ENCODE measurements around the gene POPDC2. TPM values are rescaled to one million over a fixed set of nuclear protein-coding genes. Genes with fewer than 3 reads are reported as not detected.

The POPDC2 gene
- polyA plus RNA-seq, 1 donor: 12.2 TPM

DNA sequence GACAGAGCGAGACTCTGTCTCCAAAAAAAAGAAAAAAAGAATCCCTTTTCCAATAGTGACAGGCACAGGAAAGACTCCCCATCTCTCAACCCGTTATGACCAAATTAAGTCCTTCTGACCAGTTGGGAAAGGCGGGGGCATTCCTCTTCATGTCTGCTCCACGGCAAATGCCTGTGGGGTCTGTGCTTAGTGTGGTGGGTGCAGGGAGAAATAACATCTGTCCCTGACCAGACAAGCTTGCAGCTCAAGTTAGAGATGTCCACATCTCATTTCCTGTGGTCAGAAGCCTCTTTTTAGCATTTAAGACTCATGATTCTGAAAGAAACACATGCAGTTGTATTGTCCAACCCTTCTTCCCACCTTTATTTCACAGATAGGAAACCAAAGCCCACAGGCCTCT lies 46.5 kb downstream of the POPDC2 start:
- Histone ChIP-seq H3K27ac (ENCODE audit: low read length) (no peak overlapping the region), H3K36me3 (ENCODE audit: control insufficient read depth, insufficient read depth, low read length) (no peaks in the 10 kb centered on the region), H3K4me3 (ENCODE audit: low read length) (no peak overlapping the region), H3K27me3 (ENCODE audit: control insufficient read depth, insufficient read depth, low read length) (no peaks in the 10 kb centered on the region), H3K4me1 (ENCODE audit: control insufficient read depth, insufficient read depth, low read length) (peaks cover 5% of the 10 kb centered on the region), H3K9me3 (ENCODE audit: control insufficient read depth, low read depth, low read length) (peaks cover 4% of the 10 kb centered on the region)
- no peak for DNase-seq
- no CpG with 5 or more reads among the region's 4 CpGs for WGBS (ENCODE audit: insufficient coverage, low lambda C conversion rate)

DNA sequence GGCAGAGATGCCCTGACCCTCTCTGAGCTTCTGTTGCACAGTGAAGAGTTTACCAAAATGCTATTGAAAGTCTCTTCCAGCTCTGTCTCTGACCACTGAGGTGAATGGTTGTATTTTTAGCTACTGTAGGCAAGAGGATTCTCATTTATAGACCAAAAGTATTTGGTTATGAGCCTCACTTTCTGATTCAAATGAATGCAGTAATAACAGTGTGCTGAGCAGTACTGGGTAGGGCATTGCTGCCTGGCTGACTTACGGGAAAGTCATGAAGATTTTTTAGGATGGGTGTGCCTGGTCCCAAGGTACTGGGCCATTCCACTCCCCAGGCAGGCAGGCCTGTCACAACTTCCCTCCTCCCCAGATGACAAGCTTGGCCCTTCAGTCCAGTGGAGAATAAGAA lies 47.2 kb downstream of the POPDC2 start:
- no peaks in the 10 kb centered on the region for H3K36me3 ChIP-seq (ENCODE audit: control insufficient read depth, insufficient read depth, low read length)
- H3K27ac ChIP-seq (ENCODE audit: low read length): no peak overlapping the region
- no peaks in the 10 kb centered on the region for H3K27me3 ChIP-seq (ENCODE audit: control insufficient read depth, insufficient read depth, low read length)
- H3K9me3 ChIP-seq (ENCODE audit: control insufficient read depth, low read depth, low read length): peaks cover 4% of the 10 kb centered on the region
- DNase-seq: no peak
- no CpG with 5 or more reads among the region's 1 CpG for WGBS (ENCODE audit: insufficient coverage, low lambda C conversion rate)
- no peak overlapping the region for H3K4me3 ChIP-seq (ENCODE audit: low read length)
- H3K4me1 ChIP-seq (ENCODE audit: control insufficient read depth, insufficient read depth, low read length): peaks cover 5% of the 10 kb centered on the region

DNA sequence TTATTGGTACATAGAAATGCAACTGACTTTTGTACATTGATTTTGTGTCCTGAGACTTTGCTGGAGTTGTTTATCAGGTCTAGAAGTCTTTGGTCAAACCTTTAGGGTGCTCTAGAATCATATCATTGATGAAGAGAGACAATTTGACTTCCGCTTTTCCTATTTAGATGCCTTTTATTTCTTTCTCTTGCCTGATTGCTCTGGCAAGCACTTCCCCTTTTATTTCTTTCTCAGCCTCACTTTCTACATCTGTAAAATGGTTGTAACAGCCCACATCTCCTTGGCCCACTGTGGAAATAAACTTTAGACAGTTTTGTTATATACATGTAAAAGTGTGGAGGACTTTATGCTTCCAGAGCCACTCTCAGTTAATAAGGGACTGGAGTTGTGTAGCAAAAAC lies 48.7 kb downstream of the POPDC2 start:
- Histone ChIP-seq H3K4me3 (ENCODE audit: low read length) (no peak overlapping the region), H3K9me3 (ENCODE audit: control insufficient read depth, low read depth, low read length) (peaks cover 4% of the 10 kb centered on the region), H3K27me3 (ENCODE audit: control insufficient read depth, insufficient read depth, low read length) (no peaks in the 10 kb centered on the region), H3K36me3 (ENCODE audit: control insufficient read depth, insufficient read depth, low read length) (no peaks in the 10 kb centered on the region), H3K4me1 (ENCODE audit: control insufficient read depth, insufficient read depth, low read length) (peaks cover 5% of the 10 kb centered on the region), H3K27ac (ENCODE audit: low read length) (no peak overlapping the region)
- no peak for DNase-seq
- WGBS (ENCODE audit: insufficient coverage, low lambda C conversion rate): 100% methylated on average over 1 of the region's 1 CpG

DNA sequence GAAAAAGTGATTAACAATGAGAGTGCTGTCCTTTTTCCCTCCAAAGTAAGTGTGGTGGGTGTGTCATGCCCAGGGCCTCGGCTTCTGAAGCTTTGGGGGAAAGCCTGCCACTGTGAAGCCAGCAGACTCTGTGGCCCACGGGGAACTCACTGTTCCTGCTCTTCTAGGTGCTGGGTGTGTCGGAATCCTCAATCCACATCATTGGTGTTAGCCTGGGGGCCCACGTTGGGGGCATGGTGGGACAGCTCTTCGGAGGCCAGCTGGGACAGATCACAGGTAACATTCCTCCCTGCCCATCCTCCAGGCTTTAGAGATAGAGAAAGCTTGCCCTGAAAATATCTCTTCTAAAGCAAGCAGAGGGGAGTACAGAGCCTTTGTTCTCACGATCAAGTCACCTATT lies 51.1 kb downstream of the POPDC2 start:
- no peaks in the 10 kb centered on the region for H3K27me3 ChIP-seq (ENCODE audit: control insufficient read depth, insufficient read depth, low read length)
- peak in 1 of 2 donors; percentile 20 for DNase-seq
- H3K4me3 ChIP-seq (ENCODE audit: low read length): no peak overlapping the region
- peak overlapping the region; percentile 35 for H3K27ac ChIP-seq (ENCODE audit: low read length)
- no peaks in the 10 kb centered on the region for H3K36me3 ChIP-seq (ENCODE audit: control insufficient read depth, insufficient read depth, low read length)
- peaks cover 4% of the 10 kb centered on the region for H3K9me3 ChIP-seq (ENCODE audit: control insufficient read depth, low read depth, low read length)
- H3K4me1 ChIP-seq (ENCODE audit: control insufficient read depth, insufficient read depth, low read length): peaks cover 5% of the 10 kb centered on the region
- 57% methylated on average over 1 of the region's 6 CpGs for WGBS (ENCODE audit: insufficient coverage, low lambda C conversion rate)

DNA sequence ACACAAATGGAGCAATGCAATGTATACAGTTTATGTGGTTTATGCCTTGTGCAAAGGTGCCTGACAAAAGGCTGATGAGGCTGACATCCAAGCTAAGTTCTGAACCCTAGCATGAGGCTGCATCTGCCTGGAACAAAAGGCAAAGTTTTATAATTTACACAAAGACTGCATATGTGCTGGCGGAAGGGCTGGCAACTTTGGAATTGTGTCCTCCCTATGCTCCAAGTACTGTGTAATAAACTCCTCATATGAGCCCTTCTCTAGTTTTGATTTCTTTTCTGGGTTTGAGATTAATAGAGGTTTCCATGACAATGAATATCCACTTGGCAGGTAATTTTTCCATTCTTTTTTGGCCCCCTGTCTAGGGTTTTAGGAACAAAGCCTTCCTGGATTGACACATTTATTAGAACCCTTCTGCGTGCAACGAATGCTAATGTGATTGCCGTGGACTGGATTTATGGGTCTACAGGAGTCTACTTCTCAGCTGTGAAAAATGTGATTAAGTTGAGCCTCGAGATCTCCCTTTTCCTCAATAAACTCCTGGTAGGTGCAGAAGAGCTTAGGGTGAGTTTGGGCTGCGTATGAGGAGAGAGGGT lies 51.9 kb downstream of the POPDC2 start:
- WGBS (ENCODE audit: insufficient coverage, low lambda C conversion rate): no CpG with 5 or more reads among the region's 6 CpGs
- H3K36me3 ChIP-seq (ENCODE audit: control insufficient read depth, insufficient read depth, low read length): no peaks in the 10 kb centered on the region
- H3K9me3 ChIP-seq (ENCODE audit: control insufficient read depth, low read depth, low read length): peaks cover 4% of the 10 kb centered on the region
- H3K4me1 ChIP-seq (ENCODE audit: control insufficient read depth, insufficient read depth, low read length): peaks cover 5% of the 10 kb centered on the region
- DNase-seq: no peak
- no peaks in the 10 kb centered on the region for H3K27me3 ChIP-seq (ENCODE audit: control insufficient read depth, insufficient read depth, low read length)
- no peak overlapping the region for H3K27ac ChIP-seq (ENCODE audit: low read length)
- no peak overlapping the region for H3K4me3 ChIP-seq (ENCODE audit: low read length)

DNA sequence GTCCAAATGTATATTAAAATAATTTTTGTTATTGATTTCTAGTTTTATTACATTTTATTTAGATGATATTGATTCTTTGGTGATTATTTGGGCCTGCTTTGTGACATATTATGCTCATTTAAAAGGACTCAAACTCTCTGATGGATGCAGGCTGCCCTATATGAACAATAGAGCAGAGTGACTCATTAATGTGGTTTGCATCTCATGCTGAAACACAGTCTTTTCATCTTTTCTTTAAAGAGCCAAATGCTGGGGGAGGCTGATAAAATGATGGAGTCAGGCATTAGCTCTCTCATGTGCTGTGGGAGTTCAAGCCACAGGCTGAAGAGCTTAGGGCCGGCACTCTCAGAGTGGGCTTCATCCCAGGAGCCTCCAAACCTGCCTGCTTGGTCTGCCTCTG lies 55.5 kb downstream of the POPDC2 start:
- Histone ChIP-seq H3K27me3 (ENCODE audit: control insufficient read depth, insufficient read depth, low read length) (no peaks in the 10 kb centered on the region), H3K4me1 (ENCODE audit: control insufficient read depth, insufficient read depth, low read length) (peaks cover 5% of the 10 kb centered on the region), H3K36me3 (ENCODE audit: control insufficient read depth, insufficient read depth, low read length) (no peaks in the 10 kb centered on the region), H3K9me3 (ENCODE audit: control insufficient read depth, low read depth, low read length) (no peaks in the 10 kb centered on the region), H3K27ac (ENCODE audit: low read length) (no peak overlapping the region), H3K4me3 (ENCODE audit: low read length) (no peak overlapping the region)
- DNase-seq: no peak
- WGBS (ENCODE audit: insufficient coverage, low lambda C conversion rate): no CpG with 5 or more reads among the region's 1 CpG

DNA sequence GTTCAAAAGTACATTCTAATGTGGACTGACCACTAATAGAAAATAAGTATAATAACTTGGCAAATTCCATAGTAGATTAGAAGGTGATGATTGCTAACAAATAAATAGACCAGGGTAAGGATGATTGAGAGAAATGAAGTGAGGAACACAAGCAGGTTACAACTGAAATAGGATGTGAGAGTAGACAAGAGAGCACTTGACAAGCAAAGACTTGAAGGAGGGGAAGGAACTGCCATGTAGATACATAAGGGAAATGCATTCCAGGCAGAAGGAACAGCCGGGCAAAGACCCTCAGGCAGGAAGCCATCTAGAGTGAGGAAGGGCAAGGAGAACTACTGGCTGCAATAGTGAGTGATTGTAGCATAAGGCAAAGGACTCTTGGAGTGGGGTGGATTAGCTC lies 57.7 kb downstream of the POPDC2 start:
- Histone ChIP-seq H3K4me3 (ENCODE audit: low read length) (no peak overlapping the region), H3K4me1 (ENCODE audit: control insufficient read depth, insufficient read depth, low read length) (peaks cover 2% of the 10 kb centered on the region), H3K27me3 (ENCODE audit: control insufficient read depth, insufficient read depth, low read length) (no peaks in the 10 kb centered on the region), H3K27ac (ENCODE audit: low read length) (no peak overlapping the region), H3K36me3 (ENCODE audit: control insufficient read depth, insufficient read depth, low read length) (no peaks in the 10 kb centered on the region), H3K9me3 (ENCODE audit: control insufficient read depth, low read depth, low read length) (no peaks in the 10 kb centered on the region)
- no CpG with 5 or more reads among the region's 1 CpG for WGBS (ENCODE audit: insufficient coverage, low lambda C conversion rate)
- no peak for DNase-seq

DNA sequence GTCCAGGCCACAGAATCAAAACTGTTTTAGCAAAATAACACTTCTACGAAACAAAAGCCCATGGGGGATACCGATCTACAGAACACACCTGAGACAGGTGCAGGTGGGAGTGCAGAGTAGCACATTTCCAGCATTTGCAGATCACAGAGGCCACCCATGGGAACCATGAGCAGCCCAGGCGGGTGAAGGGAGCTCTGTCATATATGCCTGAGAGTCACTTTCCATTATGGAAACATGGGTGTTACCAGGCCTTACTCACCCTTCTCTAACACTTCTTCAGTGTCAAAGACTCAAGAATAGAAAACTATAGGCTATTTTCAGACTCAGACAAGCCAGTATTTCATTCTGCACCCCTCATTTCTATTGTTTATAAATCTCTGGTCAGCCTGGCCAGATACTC lies 59.2 kb downstream of the POPDC2 start:
- WGBS (ENCODE audit: insufficient coverage, low lambda C conversion rate): no CpG with 5 or more reads among the region's 3 CpGs
- no peaks in the 10 kb centered on the region for H3K9me3 ChIP-seq (ENCODE audit: control insufficient read depth, low read depth, low read length)
- H3K4me3 ChIP-seq (ENCODE audit: low read length): no peak overlapping the region
- H3K36me3 ChIP-seq (ENCODE audit: control insufficient read depth, insufficient read depth, low read length): no peaks in the 10 kb centered on the region
- no peak overlapping the region for H3K27ac ChIP-seq (ENCODE audit: low read length)
- peaks cover 8% of the 10 kb centered on the region for H3K4me1 ChIP-seq (ENCODE audit: control insufficient read depth, insufficient read depth, low read length)
- no peak for DNase-seq
- H3K27me3 ChIP-seq (ENCODE audit: control insufficient read depth, insufficient read depth, low read length): no peaks in the 10 kb centered on the region

DNA sequence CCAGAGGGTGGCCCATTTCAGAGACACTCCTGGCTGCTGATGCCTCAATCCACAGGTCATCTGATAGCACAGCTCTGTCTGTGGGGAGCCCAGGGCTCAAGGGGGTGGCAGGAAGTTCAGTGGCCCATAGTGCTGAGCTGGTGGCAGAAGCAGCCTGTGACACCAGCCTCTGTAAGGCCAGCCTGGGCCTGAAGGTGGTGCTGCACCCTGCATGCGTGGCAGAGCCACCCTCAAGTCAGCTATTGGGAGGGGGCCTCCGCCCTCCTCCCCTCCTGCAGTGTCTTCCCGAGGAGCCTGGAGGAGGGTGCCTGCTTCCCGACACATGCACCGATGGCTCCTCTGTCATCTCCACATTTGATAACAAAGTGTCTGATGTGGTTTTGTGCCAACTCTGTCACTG lies 59.7 kb downstream of the POPDC2 start:
- Histone ChIP-seq H3K4me3 (ENCODE audit: low read length) (no peak overlapping the region), H3K9me3 (ENCODE audit: control insufficient read depth, low read depth, low read length) (no peaks in the 10 kb centered on the region), H3K27me3 (ENCODE audit: control insufficient read depth, insufficient read depth, low read length) (no peaks in the 10 kb centered on the region), H3K4me1 (ENCODE audit: control insufficient read depth, insufficient read depth, low read length) (peaks cover 8% of the 10 kb centered on the region), H3K36me3 (ENCODE audit: control insufficient read depth, insufficient read depth, low read length) (no peaks in the 10 kb centered on the region), H3K27ac (ENCODE audit: low read length) (no peak overlapping the region)
- WGBS (ENCODE audit: insufficient coverage, low lambda C conversion rate): no CpG with 5 or more reads among the region's 5 CpGs
- DNase-seq: peak in 1 of 2 donors; percentile 9

DNA sequence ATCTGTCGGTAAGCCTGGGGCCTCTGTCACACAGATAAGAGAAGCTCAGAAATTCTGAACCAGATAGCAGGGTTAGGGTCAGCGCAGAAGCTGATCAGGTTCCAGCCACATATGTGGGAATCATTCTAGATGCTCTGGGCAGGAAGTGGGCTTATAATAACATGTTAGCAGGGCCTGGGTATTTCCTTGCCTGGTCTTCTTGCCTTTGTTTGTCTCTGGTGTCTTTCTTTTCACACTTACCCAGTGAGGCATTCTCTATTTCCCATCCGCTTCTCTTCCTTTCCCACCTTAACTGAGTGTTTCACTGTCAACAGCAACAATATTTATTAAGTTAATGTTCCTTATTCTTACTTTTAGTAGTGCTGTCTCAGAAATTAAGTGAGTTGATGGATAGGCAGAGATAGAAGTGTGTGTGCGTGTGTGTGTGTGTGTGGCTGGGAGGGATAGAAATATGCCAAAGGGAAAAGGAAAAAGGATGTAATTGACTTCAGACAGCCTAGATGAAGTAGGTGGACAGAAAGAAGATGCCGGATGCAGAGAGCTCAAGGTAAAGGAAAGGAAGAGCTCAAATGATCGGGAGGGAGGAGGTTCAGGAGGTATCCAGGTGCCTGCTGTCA lies 60.7 kb downstream of the POPDC2 start:
- H3K27me3 ChIP-seq (ENCODE audit: control insufficient read depth, insufficient read depth, low read length): no peaks in the 10 kb centered on the region
- no peaks in the 10 kb centered on the region for H3K9me3 ChIP-seq (ENCODE audit: control insufficient read depth, low read depth, low read length)
- peaks cover 8% of the 10 kb centered on the region for H3K4me1 ChIP-seq (ENCODE audit: control insufficient read depth, insufficient read depth, low read length)
- H3K36me3 ChIP-seq (ENCODE audit: control insufficient read depth, insufficient read depth, low read length): no peaks in the 10 kb centered on the region
- H3K4me3 ChIP-seq (ENCODE audit: low read length): no peak overlapping the region
- no peak overlapping the region for H3K27ac ChIP-seq (ENCODE audit: low read length)
- no peak for DNase-seq
- 95% methylated on average over 2 of the region's 6 CpGs for WGBS (ENCODE audit: insufficient coverage, low lambda C conversion rate)

Measured in large intestine (tissue), 3 donors.